MV-4-11 (cell line): ENCODE results near the gene SOAT2.
"Not testable (repeated sequence)": the region's sequence is repeated elsewhere in the genome, so short reads cannot be mapped to it uniquely, and the experiment has no call there.

Experiments
- DNase-seq: peaks from one replicate; lab custom pipeline; 2025; lab: John Stamatoyannopoulos, UW

Gene SOAT2

DNA sequence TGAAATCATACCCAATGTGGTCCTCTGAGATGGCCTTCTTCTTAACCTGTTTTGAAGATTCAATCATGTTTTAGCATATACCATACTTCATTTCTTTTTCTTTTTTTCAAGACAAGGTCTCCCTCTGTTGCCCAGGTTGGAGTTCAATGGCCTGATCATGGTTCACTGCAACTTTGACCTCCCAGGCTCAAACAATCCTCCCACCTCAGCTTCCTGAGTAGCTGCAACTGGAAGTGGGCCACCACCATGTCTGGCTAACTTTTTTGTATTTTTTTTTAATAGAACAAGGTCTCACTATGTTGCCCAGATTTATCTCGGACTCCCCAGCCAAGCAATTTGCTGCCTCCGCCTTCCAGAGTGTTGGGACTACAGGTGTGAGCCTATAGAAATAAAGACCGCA lies 30.4 kb downstream of the SOAT2 start:
- DNase-seq: no peak

- no peak for DNase-seq
These were observed 40.1 kb downstream of the SOAT2 start for GRCh38 chr12:53143355-53143754.

GRCh38 chr12:53145383-53146260 lies 42.3 kb downstream of the SOAT2 start:
- DNase-seq: no peak

- no peak for DNase-seq
These were observed 43.9 kb downstream of the SOAT2 start for GRCh38 chr12:53147181-53147580.

- DNase-seq: no peak
These were observed 44.4 kb downstream of the SOAT2 start for GRCh38 chr12:53147653-53148052.

DNA sequence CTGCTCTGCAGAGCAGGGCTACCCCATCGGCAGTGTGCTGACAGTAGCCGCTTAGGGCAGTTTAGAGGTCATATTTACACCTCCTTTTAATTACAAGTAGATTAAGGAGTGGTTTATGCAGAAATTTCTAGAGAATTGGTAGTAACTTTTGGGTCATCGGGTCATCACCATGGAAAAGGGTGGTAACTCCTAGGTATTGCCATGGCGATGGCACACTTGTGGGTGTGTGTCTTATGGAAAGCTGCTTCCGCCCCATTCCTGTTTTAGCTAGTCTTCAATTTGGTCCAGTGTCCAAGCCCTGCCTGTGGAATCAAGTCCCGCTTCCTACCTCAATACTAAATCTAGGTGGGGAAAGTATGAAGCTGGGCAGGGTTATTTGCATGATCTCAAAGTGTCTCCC lies 47.8 kb downstream of the SOAT2 start:
- DNase-seq: no peak

- no peak for DNase-seq
These were observed 49.1 kb downstream of the SOAT2 start for GRCh38 chr12:53152390-53152789.

DNA sequence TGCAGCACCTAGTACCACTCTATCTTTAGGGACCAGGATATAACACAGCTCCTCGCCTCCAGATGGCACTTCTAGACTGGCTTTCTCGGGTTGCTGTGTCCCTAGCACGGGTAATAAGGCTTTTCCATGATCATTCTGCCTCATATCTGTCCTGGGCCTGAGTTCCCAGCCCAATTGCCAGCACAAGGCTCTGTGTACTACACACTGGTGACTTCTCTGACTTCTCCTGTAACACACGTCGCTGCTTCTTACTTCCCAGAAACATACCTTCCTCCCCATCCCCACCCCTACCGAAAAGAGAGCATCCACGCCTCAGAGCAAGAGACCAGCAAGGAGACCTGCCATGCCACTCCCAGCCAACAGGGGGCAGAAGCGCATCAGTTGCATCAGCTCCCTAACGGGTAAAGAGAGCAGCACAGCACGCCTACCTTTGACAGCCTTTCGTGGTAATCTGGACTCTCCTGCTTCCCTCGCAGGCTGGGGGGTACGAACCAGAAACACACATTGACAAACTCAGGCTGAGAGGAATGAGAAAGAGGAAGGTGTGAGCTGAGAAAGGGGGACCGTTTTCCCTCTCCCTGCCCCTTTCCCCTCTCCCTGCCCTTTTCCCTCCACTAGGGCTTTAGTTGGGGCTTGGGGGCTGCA lies 56.0 kb downstream of the SOAT2 start:
- DNase-seq: peak; percentile 74

DNA sequence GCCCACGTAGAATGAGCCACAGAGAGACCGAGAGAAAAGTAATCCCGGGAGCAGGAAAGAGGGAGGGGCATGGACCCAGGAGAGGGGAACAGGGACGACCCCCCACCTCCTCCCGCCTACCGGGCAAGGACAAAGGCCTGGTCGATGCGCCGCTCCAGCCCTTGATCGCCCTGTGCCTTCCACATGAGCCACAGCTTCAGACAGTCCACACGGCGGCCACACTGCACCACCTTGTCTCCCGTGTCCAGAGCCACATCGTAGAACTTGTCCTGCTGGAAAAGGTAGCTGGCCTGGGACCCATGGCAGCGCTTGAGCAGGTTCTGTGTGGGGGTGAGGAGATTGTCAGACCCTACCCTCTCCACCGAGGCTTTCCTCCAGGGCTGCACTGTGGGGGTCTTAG lies 56.7 kb downstream of the SOAT2 start:
- DNase-seq: no peak

DNA sequence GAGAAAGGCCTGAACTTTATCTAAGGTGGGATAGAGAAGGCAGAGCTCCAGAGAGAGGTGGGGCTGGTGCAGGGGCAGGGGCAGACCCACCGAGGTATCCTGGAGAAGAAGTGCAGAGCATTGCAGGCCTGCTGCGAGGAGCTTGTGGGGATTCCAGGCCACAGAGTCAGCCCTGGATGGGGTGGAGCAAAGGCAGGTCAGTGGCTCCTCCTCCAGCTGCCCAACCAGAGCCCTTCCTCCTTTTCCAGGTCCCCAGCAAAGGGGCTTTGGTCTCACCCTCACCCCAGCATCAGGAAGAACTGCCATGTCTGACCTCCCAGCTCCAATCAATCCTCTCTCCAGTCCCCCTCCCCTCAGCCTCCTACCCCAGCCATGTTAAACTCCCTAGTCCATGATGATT lies 57.4 kb downstream of the SOAT2 start:
- no peak for DNase-seq

DNA sequence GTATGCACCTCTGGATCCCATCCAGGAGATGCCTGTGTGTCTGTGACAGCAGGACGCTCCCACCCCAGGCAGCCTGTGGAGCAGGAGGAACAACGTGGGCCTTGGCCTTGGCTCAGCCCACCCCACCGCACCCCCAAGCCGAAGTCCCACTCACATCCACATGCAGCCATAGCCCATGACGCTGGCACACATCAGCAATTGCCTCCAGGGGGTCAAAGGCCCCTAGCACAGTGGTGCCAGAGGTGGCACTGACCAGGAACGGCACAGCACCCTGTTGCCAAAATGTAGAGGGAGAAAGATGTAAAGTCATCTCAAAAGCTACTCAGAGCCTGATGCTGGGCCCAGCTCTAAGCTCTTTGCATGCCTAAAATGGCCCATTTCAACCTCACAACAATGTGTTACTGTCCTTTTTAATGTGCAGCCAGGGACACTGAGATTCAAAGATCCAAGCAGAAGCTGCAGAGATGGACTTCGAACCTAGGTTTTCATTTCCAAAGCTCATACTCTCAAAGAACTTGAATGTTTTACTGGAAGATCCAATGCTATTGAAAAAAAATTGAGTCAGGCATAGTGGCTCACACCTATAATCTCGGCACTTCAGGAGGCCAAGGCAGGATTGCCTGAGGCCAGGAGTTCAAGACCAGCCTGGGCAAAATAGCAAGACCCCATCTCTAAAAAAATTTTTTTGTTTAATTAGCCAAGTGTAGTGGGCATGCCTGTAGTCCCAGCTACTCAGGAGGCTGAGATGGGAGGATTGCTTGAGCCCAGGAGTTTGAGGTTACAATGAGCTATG lies 58.0 kb downstream of the SOAT2 start:
- no peak for DNase-seq

DNA sequence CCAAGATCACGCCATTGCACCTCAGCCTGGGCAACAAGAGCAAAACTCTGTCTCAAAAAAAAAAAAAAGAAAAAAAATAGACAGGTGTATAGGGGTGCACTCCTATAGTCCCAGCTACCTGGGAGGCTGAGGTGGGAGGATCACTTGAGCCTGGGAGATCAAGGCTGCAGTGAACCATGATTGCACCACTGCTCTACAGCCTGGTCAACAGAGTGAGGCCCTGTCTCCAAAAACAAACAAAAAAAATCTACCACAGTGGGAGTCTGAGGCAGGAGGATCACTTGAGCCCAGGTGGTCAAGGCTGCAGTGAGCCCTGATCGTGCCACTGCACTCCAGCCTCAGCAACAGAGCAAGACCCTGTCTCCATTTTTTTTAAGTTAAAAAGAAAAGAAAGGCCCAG lies 59.7 kb downstream of the SOAT2 start:
- DNase-seq: not testable (repeated sequence)

- no peak for DNase-seq
These were observed 63.6 kb downstream of the SOAT2 start for GRCh38 chr12:53166837-53167236.

DNA sequence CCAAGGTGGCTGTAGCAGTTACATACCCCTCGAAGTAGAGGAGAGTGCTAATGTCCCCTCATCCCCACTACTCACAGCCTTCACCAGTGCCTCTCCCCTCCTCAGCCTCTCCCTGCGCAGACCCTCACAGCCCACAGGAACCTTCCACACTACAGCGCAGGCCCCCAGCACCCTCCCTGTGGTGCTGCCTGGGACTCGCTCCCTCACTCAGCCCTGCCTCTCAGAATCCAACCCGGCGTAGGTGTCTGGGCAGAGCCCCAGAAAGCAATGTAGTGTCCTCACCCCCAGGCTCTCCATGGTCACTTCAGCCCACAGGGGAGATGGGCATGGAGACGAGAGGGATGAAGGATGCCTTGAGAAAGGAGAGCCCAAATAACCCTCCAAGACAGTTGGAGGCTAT lies 66.4 kb downstream of the SOAT2 start:
- DNase-seq: no peak

- no peak for DNase-seq
These were observed 66.9 kb downstream of the SOAT2 start for GRCh38 chr12:53170215-53170614.

DNA sequence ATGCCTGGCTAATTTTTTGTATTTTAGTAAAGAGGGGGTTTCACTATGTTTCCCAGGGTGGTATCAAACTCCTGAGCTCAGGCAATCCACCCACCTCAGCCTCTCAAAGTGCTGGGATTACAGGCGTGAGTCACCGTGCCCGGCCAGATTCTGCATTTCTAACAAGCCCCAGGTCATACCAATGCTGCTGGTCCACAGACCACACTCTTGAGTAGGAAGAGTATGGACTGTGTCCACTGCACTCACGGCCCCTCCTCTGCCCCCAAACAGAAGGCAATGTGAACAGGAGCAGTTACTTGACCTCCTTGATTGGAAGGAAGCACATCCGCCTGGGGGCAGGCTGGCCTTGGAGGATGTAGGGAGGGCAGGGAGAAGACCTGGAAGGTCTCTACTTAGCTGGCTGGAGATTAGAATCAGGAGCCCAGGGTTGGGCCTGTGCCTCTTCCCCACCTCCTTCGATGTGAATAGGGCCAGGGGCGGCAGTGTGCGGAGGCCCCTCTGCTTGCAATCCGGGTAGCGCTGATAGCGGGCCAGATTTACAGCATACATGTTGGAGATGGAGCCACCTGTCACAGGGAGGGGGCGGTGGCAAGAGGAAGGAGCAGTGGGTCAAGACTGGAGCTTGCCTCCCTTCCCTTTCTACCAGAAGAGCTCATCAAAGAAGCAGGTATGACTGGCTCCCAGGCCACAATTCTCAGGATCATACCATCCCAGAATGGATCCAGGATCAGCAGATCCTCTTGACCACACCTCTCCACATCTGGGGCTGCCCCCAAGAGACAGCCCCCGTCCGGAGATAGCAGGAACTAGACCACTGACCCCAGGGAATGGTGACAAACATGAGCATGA lies 67.8 kb downstream of the SOAT2 start:
- DNase-seq: no peak

GRCh38 chr12:53171725-53172329 lies 68.5 kb downstream of the SOAT2 start:
- DNase-seq: no peak

GRCh38 chr12:53172352-53172751 lies 69.1 kb downstream of the SOAT2 start:
- DNase-seq: no peak

GRCh38 chr12:53173085-53173715 lies 69.9 kb downstream of the SOAT2 start:
- DNase-seq: no peak
